Endothelial cell (in vitro differentiated cells): ENCODE data around the gene RAB31. TPM values are rescaled to one million over a fixed set of nuclear protein-coding genes. Genes with fewer than 3 reads are reported as not detected.

Source experiments
- DNase-seq: peaks from one replicate; pipeline ENCODE4 v3.0.0; 2021; ENCODE audit warnings: low spot score
- H3K27ac Mint-ChIP-seq: one replicate; pipeline ENCODE4 v1.8.0; 2021; ENCODE audit warnings: mixed read lengths, inconsistent platforms; ENCODE audit not compliant: unreplicated experiment
- H3K27me3 Mint-ChIP-seq: one replicate; pipeline ENCODE4 v1.8.0; 2021; ENCODE audit warnings: mild to moderate bottlenecking, moderate library complexity, mixed read lengths, inconsistent platforms; ENCODE audit not compliant: unreplicated experiment
- H3K36me3 Mint-ChIP-seq: one replicate; pipeline ENCODE4 v1.8.0; 2021; ENCODE audit warnings: mild to moderate bottlenecking, low read depth, mixed read lengths, inconsistent platforms; ENCODE audit not compliant: unreplicated experiment
- H3K4me1 Mint-ChIP-seq: one replicate; pipeline ENCODE4 v1.8.0; 2021; ENCODE audit warnings: mild to moderate bottlenecking, mixed read lengths, inconsistent platforms; ENCODE audit not compliant: unreplicated experiment
- H3K4me3 Mint-ChIP-seq: one replicate; pipeline ENCODE4 v1.8.0; 2021; ENCODE audit warnings: mild to moderate bottlenecking, mixed read lengths, inconsistent platforms; ENCODE audit not compliant: unreplicated experiment
- H3K9me3 Mint-ChIP-seq: one replicate; pipeline ENCODE4 v1.8.0; 2021; ENCODE audit warnings: mixed read lengths, inconsistent platforms; ENCODE audit not compliant: unreplicated experiment
- CTCF ChIP-seq: fragments of 200-600 bp; sonication (generic); IDR thresholded peaks from one replicate; pipeline ENCODE4 v1.5.0; 2021; ENCODE audit warnings: antibody characterized with exemption; ENCODE audit not compliant: unreplicated experiment
- total RNA-seq: library from RNA; stranded (reverse); fragmentation: NEBNext Ultra II Directional; extraction: Animal tissue kit (Norgen Biotek cat#: 25700); gene quantifications from one replicate; pipeline ENCODE4 v1.2.1, GENCODE V29; 2021; ENCODE audit not compliant: unreplicated experiment

The RAB31 gene
- total RNA-seq, 1 donor from 2014 or later = 88.8 TPM

GRCh38 chr18:9704233-9705118, 3.6 kb upstream of the RAB31 start:
- peaks cover 60% of the 10 kb centered on the region for H3K4me1 Mint-ChIP-seq

DNA sequence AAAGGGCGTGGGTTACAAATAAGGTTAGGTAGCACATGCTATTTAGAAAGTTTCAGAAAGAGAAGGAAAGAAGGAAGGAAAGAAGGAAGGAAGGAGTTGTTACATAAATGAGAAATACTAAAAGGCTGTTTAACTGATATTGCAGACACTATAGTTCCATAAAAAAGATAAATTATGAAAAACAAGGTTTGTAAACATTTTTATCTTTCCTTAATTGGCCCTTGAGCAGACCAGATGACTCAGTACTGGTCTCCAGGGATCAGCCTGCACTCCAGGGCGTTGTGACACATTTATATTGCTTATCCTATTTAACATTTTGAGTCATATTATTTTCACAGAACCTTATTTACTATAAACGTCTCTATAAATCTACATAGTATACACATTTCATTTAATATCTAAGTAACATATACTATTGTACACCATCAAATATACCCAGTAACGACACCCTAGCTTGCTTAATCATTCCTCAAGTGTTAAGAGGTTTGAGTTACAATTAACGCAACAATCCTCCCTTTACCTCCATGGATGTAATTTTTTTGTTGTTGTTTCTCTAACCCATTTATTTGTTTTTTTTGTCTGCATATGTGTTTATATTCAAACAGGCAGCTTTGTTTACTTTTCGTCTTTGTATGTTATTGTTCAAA, 2.8 kb upstream of the RAB31 start:
- Mint-ChIP-seq H3K4me3 (no peak overlapping the region), H3K27ac (no peak overlapping the region), H3K4me1 (peaks cover 64% of the 10 kb centered on the region), H3K27me3 (peaks cover 6% of the 10 kb centered on the region), H3K9me3 (no peaks in the 10 kb centered on the region), H3K36me3 (no peaks in the 10 kb centered on the region)
- DNase-seq = no peak
- TF ChIP-seq CTCF = no peak

More at GRCh38 chr18:9704233-9705118, 3.6 kb upstream of the RAB31 start:
- no peak for DNase-seq
- Mint-ChIP-seq H3K27ac (no peak overlapping the region), H3K36me3 (no peaks in the 10 kb centered on the region), H3K9me3 (no peaks in the 10 kb centered on the region), H3K4me3 (no peak overlapping the region), H3K27me3 (peaks cover 3% of the 10 kb centered on the region)
- TF ChIP-seq CTCF = no peak

DNA sequence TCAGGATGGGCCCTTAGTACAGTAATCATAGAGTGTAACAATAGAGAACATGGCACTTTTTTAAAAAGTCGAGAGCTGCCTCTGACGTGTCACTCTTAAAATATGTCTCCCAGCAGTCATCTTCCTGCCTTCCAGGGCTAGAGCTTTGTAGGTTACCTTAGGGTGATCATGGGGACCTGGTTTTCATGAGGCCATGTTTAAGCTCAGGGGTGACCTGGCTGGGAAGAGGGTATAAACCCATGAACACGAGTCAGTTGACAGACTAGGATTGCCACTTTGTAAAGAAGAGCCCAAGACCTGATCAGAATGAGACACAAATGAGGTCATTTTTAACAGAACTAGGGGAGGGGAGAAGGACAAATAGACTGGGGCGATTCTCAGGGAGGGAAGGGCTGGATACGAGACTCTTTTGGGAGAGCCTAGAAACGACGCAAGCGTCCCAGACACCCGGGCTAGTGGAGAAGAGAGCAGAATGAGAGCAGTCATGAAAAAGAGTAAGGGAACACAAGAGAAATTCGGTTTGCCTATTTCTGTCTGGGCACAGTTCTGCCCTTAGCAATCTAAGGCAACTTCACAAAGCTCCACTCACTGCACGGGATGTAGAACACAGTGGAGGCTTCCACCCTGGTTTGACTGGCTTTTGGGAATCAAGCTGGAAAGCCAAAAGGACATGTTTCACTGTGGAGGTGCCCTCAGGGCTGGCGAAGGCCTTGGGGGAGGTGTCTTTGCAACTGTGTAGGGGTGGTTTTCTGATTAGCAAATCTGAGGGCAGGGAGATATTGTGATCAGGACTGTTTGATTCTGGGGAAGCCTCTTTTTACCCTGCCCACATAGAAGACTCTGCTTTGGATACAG, 1.8 kb upstream of the RAB31 start:
- no peak for TF ChIP-seq CTCF
- no peaks in the 10 kb centered on the region for H3K9me3 Mint-ChIP-seq
- H3K4me3 Mint-ChIP-seq = peak overlapping the region; percentile 43
- H3K27me3 Mint-ChIP-seq = peaks cover 6% of the 10 kb centered on the region
- no peak overlapping the region for H3K27ac Mint-ChIP-seq
- H3K36me3 Mint-ChIP-seq = no peaks in the 10 kb centered on the region
- H3K4me1 Mint-ChIP-seq = peaks cover 69% of the 10 kb centered on the region
- no peak for DNase-seq

DNA sequence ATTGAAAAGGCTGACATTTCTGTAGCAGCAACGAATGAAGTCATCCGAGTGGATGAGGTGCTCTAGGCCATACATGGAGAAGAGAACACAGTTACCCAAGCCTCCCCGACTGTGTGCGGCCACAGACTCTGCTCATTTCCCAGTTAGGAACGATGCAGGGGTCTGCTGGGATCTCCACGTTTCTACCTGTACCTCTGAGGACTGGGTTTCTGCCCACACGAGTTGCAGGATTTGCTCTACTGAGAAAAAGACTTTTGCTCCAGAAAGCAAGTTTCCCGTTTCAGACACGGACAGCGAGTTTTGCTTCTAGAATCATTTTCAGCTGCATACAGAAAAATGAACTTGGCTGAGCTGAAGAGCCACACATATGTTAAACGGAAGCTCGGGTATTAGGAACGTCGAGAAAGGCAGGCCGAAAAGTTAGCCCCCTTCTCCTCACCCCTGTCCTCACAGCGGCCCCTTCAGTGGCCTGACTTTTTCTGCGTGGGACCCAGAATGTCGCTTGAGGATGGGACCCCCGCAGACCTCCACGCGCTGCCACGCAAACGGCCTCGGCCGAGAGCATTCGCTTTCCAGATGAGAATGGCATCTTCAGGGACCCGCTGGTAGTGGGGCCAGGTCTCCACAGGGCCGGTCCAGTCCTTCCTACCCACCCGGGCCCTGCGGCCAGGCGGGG, 582 bp upstream of the RAB31 start:
- DNase-seq = peak; percentile 14
- peaks cover 68% of the 10 kb centered on the region for H3K4me1 Mint-ChIP-seq
- H3K27ac Mint-ChIP-seq = peak overlapping the region; percentile 76
- H3K36me3 Mint-ChIP-seq = no peaks in the 10 kb centered on the region
- TF ChIP-seq CTCF = no peak
- peaks cover 10% of the 10 kb centered on the region for H3K27me3 Mint-ChIP-seq
- H3K4me3 Mint-ChIP-seq = peak overlapping the region; percentile 89
- no peaks in the 10 kb centered on the region for H3K9me3 Mint-ChIP-seq
